Measurements from ENCODE around the gene IP6K2. TPM values are rescaled to one million over a fixed set of nuclear protein-coding genes. Genes with fewer than 3 reads are reported as not detected.

Gene IP6K2
- total RNA-seq, 4 donors from 2014 or later: 45.6 to 91.7 (median 78.0) TPM

GRCh38 chr3:48672522-48672921 lies 44.5 kb downstream of the IP6K2 start:
- TF ChIP-seq CTCF (IDR thresholded peaks at IDR 0.05): no peak
- TF ChIP-seq POLR2A (IDR thresholded peaks at IDR 0.05): no peak
- no peaks in the 10 kb centered on the region for H3K36me3 ChIP-seq
- no peak overlapping the region for H3K27ac ChIP-seq
- H3K4me3 ChIP-seq: no peak overlapping the region
- H3K27me3 ChIP-seq: no peaks in the 10 kb centered on the region
- H3K4me1 ChIP-seq: no peaks in the 10 kb centered on the region
- intact Hi-C loops (cut with DNase I; ENCODE audit: low total_unique reads): no loop called here
- no peaks in the 10 kb centered on the region for H3K9me3 ChIP-seq
- no peak for DNase-seq

- TF ChIP-seq CTCF (IDR thresholded peaks at IDR 0.05) (no peak), POLR2A (IDR thresholded peaks at IDR 0.05) (no peak)
- intact Hi-C loops (cut with DNase I; ENCODE audit: low total_unique reads): no loop called here
- Histone ChIP-seq H3K27ac (no peak overlapping the region), H3K36me3 (no peaks in the 10 kb centered on the region), H3K27me3 (peaks cover 0 to 5% of the 10 kb centered on the region in 2 donors), H3K4me1 (peaks cover 0 to 12% of the 10 kb centered on the region in 2 donors), H3K4me3 (no peak overlapping the region), H3K9me3 (no peaks in the 10 kb centered on the region)
- no peak for DNase-seq
These were observed 52.1 kb downstream of the IP6K2 start for GRCh38 chr3:48664929-48665328.

- H3K4me1 ChIP-seq: peaks cover 0 to 12% of the 10 kb centered on the region in 2 donors
- DNase-seq: no peak
- H3K27me3 ChIP-seq: peaks cover 0 to 5% of the 10 kb centered on the region in 2 donors
- intact Hi-C loops (cut with DNase I; ENCODE audit: low total_unique reads): no loop called here
- TF ChIP-seq POLR2A (IDR thresholded peaks at IDR 0.05) (no peak), CTCF (IDR thresholded peaks at IDR 0.05) (no peak)
- no peak overlapping the region for H3K4me3 ChIP-seq
- H3K27ac ChIP-seq: peak overlapping the region in 1 of 2 donors; percentile 80
- no peaks in the 10 kb centered on the region for H3K9me3 ChIP-seq
- H3K36me3 ChIP-seq: no peaks in the 10 kb centered on the region
These were observed 52.7 kb downstream of the IP6K2 start for GRCh38 chr3:48664313-48664644.

GRCh38 chr3:48663489-48664312 lies 53.3 kb downstream of the IP6K2 start:
- Histone ChIP-seq H3K27ac (peak overlapping the region; percentile 80), H3K27me3 (peaks cover 0 to 5% of the 10 kb centered on the region in 2 donors), H3K4me1 (peaks cover 0 to 12% of the 10 kb centered on the region in 2 donors), H3K36me3 (no peaks in the 10 kb centered on the region), H3K9me3 (no peaks in the 10 kb centered on the region), H3K4me3 (peak overlapping the region; percentile 33 to 41)
- intact Hi-C loops (cut with DNase I; ENCODE audit: low total_unique reads): no loop called here
- TF ChIP-seq CTCF (IDR thresholded peaks at IDR 0.05) (peak; percentile 52 to 71 (median 64)), POLR2A (IDR thresholded peaks at IDR 0.05) (peak; percentile 13 to 64)
- peak; percentile 83 to 94 for DNase-seq

- peaks cover 0 to 12% of the 10 kb centered on the region in 2 donors for H3K4me1 ChIP-seq
- DNase-seq: peak; percentile 48 to 70
- intact Hi-C loops (cut with DNase I; ENCODE audit: low total_unique reads): no loop called here
- H3K36me3 ChIP-seq: no peaks in the 10 kb centered on the region
- H3K9me3 ChIP-seq: no peaks in the 10 kb centered on the region
- H3K4me3 ChIP-seq: peak within 1 kb of the TSS; percentile 33 to 41
- no peak for TF ChIP-seq POLR2A (IDR thresholded peaks at IDR 0.05)
- TF ChIP-seq CTCF (IDR thresholded peaks at IDR 0.05): no peak
- H3K27ac ChIP-seq: peak within 1 kb of the TSS; percentile 80
- peaks cover 0 to 5% of the 10 kb centered on the region in 2 donors for H3K27me3 ChIP-seq
These were observed 54.1 kb downstream of the IP6K2 start, which contains the start of gene CELSR3 for GRCh38 chr3:48662753-48663488. Gene CELSR3, minus strand, starts transcription at chr3:48662886. Its CDS starts 252 bp downstream, at chr3:48662634.
